Measurements from ENCODE around the gene TKT. TPM values are rescaled to one million over a fixed set of nuclear protein-coding genes. Genes with fewer than 3 reads are reported as not detected.

The TKT gene
- total RNA-seq, 1 donor from 2014 or later: 57.2 TPM

DNA sequence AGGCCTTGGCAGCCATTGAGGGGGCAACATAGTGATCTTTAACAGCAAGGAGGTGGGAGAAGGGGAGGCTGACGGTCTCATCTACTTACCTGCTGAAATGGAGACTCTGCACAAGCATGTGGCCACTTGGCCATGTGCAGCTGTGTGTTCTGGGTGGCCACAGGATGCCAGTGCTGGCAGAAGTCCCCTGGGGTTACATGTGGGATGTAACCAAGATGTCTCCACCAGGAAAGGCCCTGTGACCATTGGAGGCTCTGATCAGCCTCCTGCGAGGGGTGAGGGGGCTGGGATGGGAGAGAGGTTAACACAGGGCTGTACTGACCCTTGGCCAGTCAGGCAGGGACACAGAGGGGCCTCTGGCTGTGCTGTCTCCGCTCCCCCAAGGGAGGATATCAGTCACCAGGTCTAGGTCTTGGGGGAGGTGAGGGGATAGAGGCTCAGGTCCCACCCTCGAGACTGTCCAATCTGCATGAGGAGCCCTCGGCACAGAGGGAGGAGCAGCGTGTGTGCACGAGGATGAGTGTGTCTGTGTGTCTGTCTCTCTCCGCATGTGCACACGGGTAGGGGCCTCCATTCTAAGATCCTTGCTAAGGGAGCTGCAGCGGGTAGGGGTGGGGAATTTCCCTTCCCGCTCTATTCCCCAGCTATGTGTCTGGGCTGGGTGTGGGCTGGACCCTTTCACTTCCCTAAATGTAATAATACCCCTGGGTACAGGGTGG, 75.4 kb downstream of the TKT start:
- no peak for DNase-seq

DNA sequence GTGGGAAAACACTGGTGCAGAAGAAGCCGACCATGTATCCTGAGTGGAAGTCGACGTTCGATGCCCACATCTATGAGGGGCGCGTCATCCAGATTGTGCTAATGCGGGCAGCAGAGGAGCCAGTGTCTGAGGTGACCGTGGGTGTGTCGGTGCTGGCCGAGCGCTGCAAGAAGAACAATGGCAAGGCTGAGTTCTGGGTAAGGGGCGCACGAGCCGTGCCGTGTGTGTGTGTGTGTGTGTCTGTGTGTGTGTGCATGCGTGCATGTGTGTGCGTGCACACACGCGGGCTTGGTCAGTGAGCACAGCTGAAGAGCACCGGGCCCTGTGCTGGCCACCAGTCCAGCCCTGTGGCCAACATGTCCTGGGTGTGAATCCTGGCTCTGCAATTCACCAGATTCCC, 76.2 kb downstream of the TKT start:
- DNase-seq: no peak

- no peak for DNase-seq
Measured at GRCh38 chr3:53178246-53178645, 77.6 kb downstream of the TKT start.

GRCh38 chr3:53175613-53176540, 79.9 kb downstream of the TKT start:
- DNase-seq: no peak

Small RNAs within 50 kb of the gene (small RNA-seq; reads per million reads assigned to genes)
- not detected for gene RF00019 (ENCODE audit: low replicate concordance)

Other genes with a start within 250 kb of the TKT start
- gene SFMBT1, start 209.9 kb downstream of the TKT start, total RNA-seq: 32.9 TPM
- gene RFT1, start 125.6 kb downstream of the TKT start, total RNA-seq: 9.1 TPM
- gene PRKCD, start 94.8 kb downstream of the TKT start, total RNA-seq: 10.3 TPM
- 23.3 TPM for gene DCP1A, start 91.5 kb upstream of the TKT start, total RNA-seq
- 10.1 TPM for gene CACNA1D, start 238.6 kb upstream of the TKT start, total RNA-seq

Data from tongue (tissue), 3 donors.